ENCODE data around the gene PGM5. TPM values are rescaled to one million over a fixed set of nuclear protein-coding genes. Genes with fewer than 3 reads are reported as not detected.
"Not testable (repeated sequence)": the region's sequence is repeated elsewhere in the genome, so short reads cannot be mapped to it uniquely, and the experiment has no call there.

PGM5 gene
- total RNA-seq (2014; rRNA removed; shearing (Covaris generic)), result 0.08 and 0.73 TPM in 2 replicates

GRCh38 chr9:68356380-68357118 lies at the start of gene PGM5:
Gene PGM5, plus strand, starts transcription at chr9:68356611. Its CDS starts 517 bp downstream, at chr9:68357128.
- DNase-seq (ENCODE audit: low spot score), result not testable (repeated sequence)

GRCh38 chr9:68307127-68307526 lies 49.3 kb upstream of the PGM5 start:
- not testable (repeated sequence) for DNase-seq (ENCODE audit: low spot score)

- not testable (repeated sequence) for DNase-seq (ENCODE audit: low spot score)
Measured at GRCh38 chr9:68307654-68308053, 48.8 kb upstream of the PGM5 start.

- not testable (repeated sequence) for DNase-seq (ENCODE audit: low spot score)
Measured at GRCh38 chr9:68311208-68311607, 45.2 kb upstream of the PGM5 start.

DNA sequence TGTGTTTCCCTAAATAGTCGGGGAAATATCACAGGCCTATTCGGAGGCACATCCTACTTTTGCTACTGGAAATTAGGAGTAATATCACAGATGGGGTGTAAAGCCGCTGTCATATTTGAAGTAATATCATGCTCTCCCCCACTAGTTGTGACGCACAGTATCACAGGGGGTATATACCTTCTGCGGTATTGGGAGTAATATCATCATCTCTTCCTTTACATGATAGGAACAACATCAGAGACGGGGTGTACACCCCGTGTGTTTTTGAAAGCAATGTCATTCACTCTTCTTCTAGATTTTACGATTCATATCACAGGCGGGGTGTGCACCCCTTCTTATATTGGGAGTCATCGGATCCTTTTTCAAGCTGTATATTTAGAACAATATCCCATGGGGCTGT lies 38.2 kb upstream of the PGM5 start:
- DNase-seq (ENCODE audit: low spot score), result not testable (repeated sequence)

DNA sequence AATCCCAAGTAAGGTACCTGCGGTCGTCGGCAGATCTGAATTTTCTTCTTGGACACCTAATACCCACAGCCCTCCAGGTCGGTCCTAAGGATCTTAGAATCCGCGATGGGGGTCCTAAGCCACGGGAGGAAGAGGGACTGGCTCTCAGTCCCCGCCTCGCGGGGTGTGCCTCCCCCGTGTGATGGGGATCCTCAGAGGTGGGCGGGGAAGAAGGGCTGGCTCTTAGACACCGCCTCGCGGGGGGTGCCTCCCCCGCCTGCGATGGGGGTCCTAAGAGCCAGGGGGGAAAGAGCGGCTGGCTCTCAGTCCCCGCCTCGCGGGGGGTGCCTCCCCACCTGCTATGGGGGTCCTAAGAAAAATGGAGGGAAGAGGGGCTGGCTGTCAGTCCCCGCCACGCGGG lies 32.7 kb upstream of the PGM5 start:
- DNase-seq (ENCODE audit: low spot score), result not testable (repeated sequence)

GRCh38 chr9:68324518-68324917 lies 31.9 kb upstream of the PGM5 start:
- not testable (repeated sequence) for DNase-seq (ENCODE audit: low spot score)

DNA sequence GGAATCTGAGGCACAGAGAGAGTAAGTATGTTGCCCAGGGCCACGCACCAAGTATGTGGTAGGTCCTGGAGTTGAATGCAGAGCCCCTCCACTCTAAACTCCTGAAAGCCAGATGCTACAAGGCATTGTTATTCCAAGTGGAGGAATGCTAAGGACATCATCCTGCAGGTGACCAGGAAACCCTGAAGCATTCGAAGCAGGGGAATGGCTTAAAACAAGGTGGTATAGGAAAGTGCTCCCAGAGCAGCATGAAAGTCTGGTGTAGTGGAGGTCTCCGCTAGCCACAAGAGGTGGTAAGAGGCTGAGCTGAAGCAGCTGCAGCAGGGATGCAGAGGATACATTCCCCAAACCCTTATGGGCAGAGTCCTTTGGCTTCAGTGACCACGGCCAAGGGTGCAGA lies 27.3 kb upstream of the PGM5 start:
- not testable (repeated sequence) for DNase-seq (ENCODE audit: low spot score)

GRCh38 chr9:68330531-68331173 lies 25.8 kb upstream of the PGM5 start:
- not testable (repeated sequence) for DNase-seq (ENCODE audit: low spot score)

GRCh38 chr9:68332122-68332521 lies 24.3 kb upstream of the PGM5 start:
- not testable (repeated sequence) for DNase-seq (ENCODE audit: low spot score)

- not testable (repeated sequence) for DNase-seq (ENCODE audit: low spot score)
Measured at GRCh38 chr9:68335935-68336334, 20.5 kb upstream of the PGM5 start.

- DNase-seq (ENCODE audit: low spot score), result not testable (repeated sequence)
Measured at GRCh38 chr9:68336639-68337339, 19.6 kb upstream of the PGM5 start.

DNA sequence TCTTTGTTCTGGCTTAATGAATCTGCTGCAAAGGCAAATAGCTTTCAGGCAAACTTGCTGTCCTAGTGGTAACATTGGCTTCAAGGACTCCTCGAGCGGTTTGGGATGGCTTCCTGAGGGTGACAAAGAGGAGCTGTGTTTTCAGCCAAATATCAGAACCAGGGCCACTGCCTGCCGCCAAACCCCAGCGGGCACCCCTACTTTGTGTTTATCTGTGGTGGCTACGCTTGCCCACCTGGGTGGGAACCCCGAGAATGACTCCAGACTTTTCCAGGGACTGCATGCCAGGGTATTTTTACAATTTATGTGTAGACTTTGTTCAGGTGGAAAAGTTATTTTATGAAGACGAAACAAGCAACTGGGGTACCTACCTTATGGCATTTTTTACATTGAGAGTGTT lies 18.4 kb upstream of the PGM5 start:
- DNase-seq (ENCODE audit: low spot score), result not testable (repeated sequence)

DNA sequence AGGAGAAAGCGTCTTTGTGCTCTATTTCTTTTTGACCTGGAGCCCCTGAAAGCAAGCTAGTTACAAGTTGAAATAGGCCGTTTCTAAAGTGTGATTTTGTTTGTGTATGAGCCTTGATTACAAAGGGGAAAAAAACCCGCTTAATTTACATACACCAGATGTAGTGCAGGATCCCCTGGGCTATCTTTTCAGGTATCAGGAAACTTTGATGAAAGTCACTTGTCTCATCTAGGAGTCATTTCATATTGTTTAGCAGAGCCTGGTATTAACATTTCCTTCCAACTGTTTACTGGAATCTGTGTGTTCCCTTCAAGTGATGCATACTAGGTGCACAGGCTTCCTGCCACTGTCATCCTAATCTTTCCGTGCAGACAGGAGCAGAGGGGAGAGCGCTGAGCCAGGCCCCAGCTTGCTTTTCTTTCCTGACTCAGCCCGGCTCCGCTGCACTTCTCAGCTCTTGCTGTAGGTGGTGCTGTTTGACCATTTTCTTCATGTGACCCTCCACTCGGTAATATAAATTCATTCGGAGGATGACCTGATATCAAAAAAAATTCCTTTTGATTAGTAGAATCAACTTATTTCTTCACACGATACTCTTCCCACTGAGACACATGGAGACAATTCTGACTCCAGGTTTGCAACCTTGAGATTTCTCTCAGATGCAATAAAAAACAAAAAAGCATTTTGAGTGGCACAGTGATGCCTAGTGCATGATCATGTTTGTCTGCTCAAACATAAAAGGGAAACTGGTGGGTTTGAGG lies 14.0 kb upstream of the PGM5 start:
- not testable (repeated sequence) for DNase-seq (ENCODE audit: low spot score)

GRCh38 chr9:68343242-68343641 lies 13.2 kb upstream of the PGM5 start:
- not testable (repeated sequence) for DNase-seq (ENCODE audit: low spot score)

DNA sequence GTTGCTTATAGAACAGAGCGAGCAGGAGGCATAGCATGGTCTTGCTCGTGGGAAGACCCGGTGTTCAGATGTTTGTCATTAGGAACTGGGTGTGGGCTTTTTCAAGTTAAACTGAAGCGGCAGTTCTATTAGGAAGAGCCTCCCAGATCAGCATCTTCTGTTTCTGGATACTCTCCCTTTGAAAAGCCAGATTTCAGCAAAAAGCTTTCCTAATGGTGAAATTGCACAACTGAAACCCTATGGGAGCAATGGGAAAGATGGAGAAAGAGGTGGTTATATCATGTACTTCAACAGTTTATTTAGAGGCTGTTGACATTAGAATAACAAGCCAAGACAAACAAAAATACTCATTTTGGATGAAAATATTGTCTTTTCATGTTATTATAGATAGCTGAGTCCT lies 12.4 kb upstream of the PGM5 start:
- DNase-seq (ENCODE audit: low spot score), result not testable (repeated sequence)

- not testable (repeated sequence) for DNase-seq (ENCODE audit: low spot score)
Measured at GRCh38 chr9:68351689-68352088, 4.7 kb upstream of the PGM5 start.

GRCh38 chr9:68355993-68356379 lies 425 bp upstream of the PGM5 start:
- DNase-seq (ENCODE audit: low spot score), result not testable (repeated sequence)

DNA sequence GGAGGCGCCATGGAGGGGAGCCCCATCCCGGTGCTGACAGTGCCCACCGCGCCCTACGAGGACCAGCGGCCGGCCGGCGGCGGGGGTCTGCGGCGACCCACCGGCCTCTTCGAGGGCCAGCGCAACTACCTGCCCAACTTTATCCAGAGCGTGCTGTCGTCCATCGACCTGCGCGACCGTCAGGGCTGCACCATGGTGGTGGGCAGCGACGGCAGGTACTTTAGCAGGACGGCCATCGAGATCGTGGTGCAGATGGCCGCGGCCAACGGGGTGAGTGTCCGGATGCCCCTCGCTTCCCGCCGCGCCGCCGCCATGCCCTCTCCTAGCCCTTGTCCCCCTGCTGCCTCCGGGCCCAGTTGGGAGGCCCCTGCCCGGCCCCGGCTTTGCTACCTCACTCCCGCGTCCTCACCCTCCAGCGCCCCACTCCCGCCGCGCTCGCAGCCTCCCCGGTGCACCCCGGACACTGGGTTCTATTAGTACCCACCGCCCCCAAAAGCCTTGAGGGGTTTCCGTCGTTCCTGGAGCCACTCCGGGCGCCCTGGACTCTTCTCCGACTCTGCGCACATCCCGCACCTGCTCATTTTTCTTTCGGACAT lies 806 bp downstream of the PGM5 start:
- DNase-seq (ENCODE audit: low spot score), result not testable (repeated sequence)

DNA sequence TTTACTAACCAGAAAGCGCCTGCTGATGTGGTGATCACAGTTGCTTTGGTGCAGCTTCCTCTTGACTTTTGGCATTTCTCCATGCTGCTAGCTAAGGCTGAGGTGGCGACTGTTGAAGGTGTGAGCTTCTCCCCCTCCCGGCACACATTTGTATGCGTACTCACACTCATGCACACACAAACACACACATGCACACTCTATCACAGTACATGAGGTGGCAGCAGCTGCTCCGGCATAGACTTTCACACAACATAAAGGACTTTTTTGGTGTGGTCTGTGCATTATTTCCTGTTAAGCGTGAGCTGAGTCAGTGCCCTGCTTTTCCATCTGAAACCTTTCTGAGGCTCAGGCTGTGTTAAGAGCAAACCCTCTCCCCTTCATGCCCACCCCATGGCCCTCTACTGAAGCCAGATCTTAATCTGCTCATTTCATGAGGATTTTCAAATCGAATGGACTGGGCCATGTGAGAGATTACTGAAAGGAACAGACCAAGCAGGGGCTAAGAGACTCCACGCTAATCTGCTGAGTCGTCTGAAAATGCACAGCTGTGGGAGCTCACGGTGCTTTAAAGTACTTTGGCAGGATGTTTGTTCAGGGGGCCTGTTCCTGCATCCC lies 10.6 kb downstream of the PGM5 start:
- DNase-seq (ENCODE audit: low spot score), result not testable (repeated sequence)

DNA sequence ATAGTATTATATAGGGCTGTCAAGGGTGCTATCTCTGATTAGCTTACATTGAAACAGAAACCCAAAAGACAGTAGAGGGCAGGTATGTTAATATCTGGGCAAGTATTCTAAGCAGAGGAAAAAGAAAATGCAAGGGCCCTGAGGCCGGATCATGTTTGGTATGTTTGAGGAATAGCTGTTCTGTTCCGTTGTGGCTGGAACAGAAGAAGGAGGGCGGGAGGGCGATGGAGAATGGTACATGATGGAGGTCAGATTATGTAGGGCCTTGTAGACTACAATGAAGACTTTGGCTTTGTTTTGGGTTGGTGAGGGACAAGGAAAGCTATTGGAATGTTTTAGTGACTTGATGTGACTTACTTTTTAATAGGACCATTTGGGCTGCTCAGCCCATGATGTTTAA lies 19.4 kb downstream of the PGM5 start:
- DNase-seq (ENCODE audit: low spot score), result not testable (repeated sequence)

Measured in HT-29 (cell line).